ENCODE measurements around the gene S100A12.

DNA sequence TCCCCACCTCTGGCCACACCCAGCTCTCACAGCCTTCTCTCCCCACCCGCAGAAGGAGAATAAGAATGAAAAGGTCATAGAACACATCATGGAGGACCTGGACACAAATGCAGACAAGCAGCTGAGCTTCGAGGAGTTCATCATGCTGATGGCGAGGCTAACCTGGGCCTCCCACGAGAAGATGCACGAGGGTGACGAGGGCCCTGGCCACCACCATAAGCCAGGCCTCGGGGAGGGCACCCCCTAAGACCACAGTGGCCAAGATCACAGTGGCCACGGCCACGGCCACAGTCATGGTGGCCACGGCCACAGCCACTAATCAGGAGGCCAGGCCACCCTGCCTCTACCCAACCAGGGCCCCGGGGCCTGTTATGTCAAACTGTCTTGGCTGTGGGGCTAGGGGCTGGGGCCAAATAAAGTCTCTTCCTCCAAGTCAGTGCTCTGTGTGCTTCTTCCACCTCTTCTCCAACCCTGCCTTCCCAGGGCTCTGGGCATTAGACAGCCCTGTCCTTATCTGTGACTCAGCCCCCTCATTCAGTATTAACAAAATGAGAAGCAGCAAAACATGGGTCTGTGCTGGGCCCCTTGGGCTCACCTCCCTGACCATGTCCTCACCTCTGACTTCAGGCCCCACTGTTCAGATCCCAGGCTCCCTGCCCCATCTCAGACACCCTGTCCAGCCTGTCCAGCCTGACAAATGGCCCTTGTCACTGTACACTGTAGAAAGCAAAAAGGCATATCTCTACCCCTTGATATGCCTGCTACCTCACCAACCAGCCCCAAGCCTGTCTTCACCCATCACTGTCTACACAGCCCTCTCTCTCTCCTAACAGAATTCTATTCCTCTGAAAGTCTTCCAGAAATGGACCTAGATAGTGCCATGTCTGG lies 14.6 kb downstream of the S100A12 start:
- TF ChIP-seq, protein P1, sequence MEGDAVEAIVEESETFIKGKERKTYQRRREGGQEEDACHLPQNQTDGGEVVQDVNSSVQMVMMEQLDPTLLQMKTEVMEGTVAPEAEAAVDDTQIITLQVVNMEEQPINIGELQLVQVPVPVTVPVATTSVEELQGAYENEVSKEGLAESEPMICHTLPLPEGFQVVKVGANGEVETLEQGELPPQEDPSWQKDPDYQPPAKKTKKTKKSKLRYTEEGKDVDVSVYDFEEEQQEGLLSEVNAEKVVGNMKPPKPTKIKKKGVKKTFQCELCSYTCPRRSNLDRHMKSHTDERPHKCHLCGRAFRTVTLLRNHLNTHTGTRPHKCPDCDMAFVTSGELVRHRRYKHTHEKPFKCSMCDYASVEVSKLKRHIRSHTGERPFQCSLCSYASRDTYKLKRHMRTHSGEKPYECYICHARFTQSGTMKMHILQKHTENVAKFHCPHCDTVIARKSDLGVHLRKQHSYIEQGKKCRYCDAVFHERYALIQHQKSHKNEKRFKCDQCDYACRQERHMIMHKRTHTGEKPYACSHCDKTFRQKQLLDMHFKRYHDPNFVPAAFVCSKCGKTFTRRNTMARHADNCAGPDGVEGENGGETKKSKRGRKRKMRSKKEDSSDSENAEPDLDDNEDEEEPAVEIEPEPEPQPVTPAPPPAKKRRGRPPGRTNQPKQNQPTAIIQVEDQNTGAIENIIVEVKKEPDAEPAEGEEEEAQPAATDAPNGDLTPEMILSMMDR (IDR thresholded peaks at IDR 0.05; ENCODE audit: insufficient read depth, low read length, poor library complexity, severe bottlenecking): no peak
- TF ChIP-seq EZH2phosphoT487 (conservative IDR thresholded peaks at IDR 0.05; ENCODE audit: low read length): no peak

All from SU-DHL-6 (cell line).